IMR-90 (cell line): ENCODE results near the gene BATF. TPM values are rescaled to one million over a fixed set of nuclear protein-coding genes. Genes with fewer than 3 reads are reported as not detected.

Experiments used
- ATAC-seq: fragments of 200-7000 bp; cut with Tn5 transposase; 2 replicates; pipeline ENCODE4 v1.9.1; 2020; ENCODE audit warnings: low read depth, mild to moderate bottlenecking, moderate library complexity
- BruUV-seq: library from RNA; stranded (reverse); fragments of 400-500 nt; replicated peaks from 2 replicates; lab custom pipeline; 2021; lab: Mats Ljungman, UMichigan
- CTCF ChIA-PET: fragments of 300-600 bp; formaldehyde crosslinking; extraction: SDS; loops from one replicate; lab custom pipeline; 2021; ENCODE audit warnings: antibody characterized with exemption; lab: Yijun Ruan, JAX
- POLR2A ChIA-PET: fragments of 300-600 bp; sonication (Branson Sonifier 250); formaldehyde crosslinking; loops from one replicate; lab custom pipeline; 2022; ENCODE audit warnings: antibody characterized with exemption; ENCODE audit not compliant: unreplicated experiment; lab: Charles Lee
- DNase-seq: peaks from one replicate; pipeline ENCODE4 v3.0.0; 2013
- H2AFZ ChIP-seq: replicated peaks from 2 replicates; pipeline ENCODE3; 2013; ENCODE audit warnings: low read length, mild to moderate bottlenecking; ENCODE audit not compliant: poor library complexity
- H2AK5ac ChIP-seq: 2 replicates; pipeline ENCODE4 v1.6.1; 2013; ENCODE audit warnings: low read depth, low read length, inconsistent platforms
- H2AK9ac ChIP-seq: replicated peaks from 2 replicates; pipeline ENCODE3; 2013; ENCODE audit warnings: mild to moderate bottlenecking, low read depth, low read length, moderate library complexity; ENCODE audit not compliant: poor library complexity
- H2BK120ac ChIP-seq: 2 replicates; pipeline ENCODE4 v1.6.1; 2013; ENCODE audit warnings: low read depth, low read length, inconsistent platforms
- H2BK15ac ChIP-seq: 3 replicates; pipeline ENCODE4 v1.6.1; 2013; ENCODE audit warnings: low read depth, low read length, inconsistent platforms
- H2BK20ac ChIP-seq: 2 replicates; pipeline ENCODE4 v1.6.1; 2013; ENCODE audit warnings: low read depth, mild to moderate bottlenecking, inconsistent platforms, low read length, moderate library complexity
- H2BK5ac ChIP-seq: 2 replicates; pipeline ENCODE4 v1.6.1; 2013; ENCODE audit warnings: mild to moderate bottlenecking, low read depth, low read length, inconsistent platforms; ENCODE audit not compliant: poor library complexity, severe bottlenecking
- H3K14ac ChIP-seq: replicated peaks from 2 replicates; pipeline ENCODE4 v1.6.1; 2013; ENCODE audit warnings: low read depth, low read length, inconsistent platforms
- H3K18ac ChIP-seq: 2 replicates; pipeline ENCODE4 v1.6.1; 2013; ENCODE audit warnings: low read depth, low read length, control low read depth
- H3K23ac ChIP-seq: 2 replicates; pipeline ENCODE4 v1.6.1; 2013; ENCODE audit warnings: low read depth, low read length, inconsistent platforms
- H3K27ac ChIP-seq: 2 replicates; pipeline ENCODE4 v1.5.1; 2013; ENCODE audit warnings: mild to moderate bottlenecking, control low read depth, low read length; ENCODE audit not compliant: insufficient read depth
- H3K27me3 ChIP-seq: 2 replicates; pipeline ENCODE4 v1.6.1; 2013; ENCODE audit warnings: low read length; ENCODE audit not compliant: control insufficient read depth, insufficient read depth
- H3K36me3 ChIP-seq: 2 replicates; pipeline ENCODE4 v1.6.1; 2013; ENCODE audit warnings: low read length, mixed read lengths; ENCODE audit not compliant: control insufficient read depth, insufficient read depth
- H3K4ac ChIP-seq: 2 replicates; pipeline ENCODE4 v1.6.1; 2013; ENCODE audit warnings: low read depth, low read length, inconsistent platforms
- H3K4me1 ChIP-seq: 2 replicates; pipeline ENCODE4 v1.6.1; 2013; ENCODE audit warnings: low read length, mixed read lengths; ENCODE audit not compliant: control insufficient read depth, insufficient read depth
- H3K4me2 ChIP-seq: 2 replicates; pipeline ENCODE4 v1.6.1; 2013; ENCODE audit warnings: low read depth, mild to moderate bottlenecking, control low read depth, low read length, moderate library complexity
- H3K4me3 ChIP-seq: 2 replicates; pipeline ENCODE4 v1.5.1; 2013; ENCODE audit warnings: low read depth, mild to moderate bottlenecking, control low read depth, low read length, moderate library complexity; ENCODE audit not compliant: insufficient read depth
- H3K56ac ChIP-seq: 2 replicates; pipeline ENCODE4 v1.6.1; 2013; ENCODE audit warnings: low read length, inconsistent platforms; ENCODE audit not compliant: insufficient read depth; ENCODE audit errors: extremely low read depth
- H3K79me1 ChIP-seq, 2 experiments: 2 replicates each; pipeline ENCODE4 v1.6.1; 2013; ENCODE audit warnings: low read length in 2 of 2, inconsistent platforms in 1 of 2, low read depth in 1 of 2
- H3K9ac ChIP-seq: 2 replicates; pipeline ENCODE4 v1.6.1; 2013; ENCODE audit warnings: low read depth, low read length, control low read depth
- H3K9me1 ChIP-seq: 2 replicates; pipeline ENCODE4 v1.6.1; 2013; ENCODE audit warnings: low read length, inconsistent platforms; ENCODE audit not compliant: insufficient read depth
- H3K9me3 ChIP-seq: 2 replicates; pipeline ENCODE4 v1.6.1; 2013; ENCODE audit warnings: low read length; ENCODE audit not compliant: control insufficient read depth, insufficient read depth
- H4K20me1 ChIP-seq: 2 replicates; pipeline ENCODE4 v1.6.1; 2013; ENCODE audit warnings: low read length, inconsistent platforms; ENCODE audit not compliant: insufficient read depth
- H4K5ac ChIP-seq: 2 replicates; pipeline ENCODE4 v1.6.1; 2013; ENCODE audit warnings: mild to moderate bottlenecking, low read depth, low read length, control low read depth
- H4K8ac ChIP-seq, 2 experiments: 2 replicates each; pipeline ENCODE4 v1.6.1; 2013; ENCODE audit warnings: low read depth in 2 of 2, low read length in 2 of 2, control low read depth in 1 of 2, inconsistent platforms in 1 of 2
- H4K91ac ChIP-seq: 2 replicates; pipeline ENCODE4 v1.6.1; 2013; ENCODE audit warnings: low read depth, low read length, inconsistent platforms; ENCODE audit not compliant: insufficient read depth
- CEBPB ChIP-seq: IDR thresholded peaks from 2 replicates; pipeline ENCODE4 v1.6.1; 2012; ENCODE audit warnings: low read depth, low read length, improper control_type of control experiment
- FOS ChIP-seq: fragments of 150-350 bp; IDR thresholded peaks from 2 replicates; pipeline ENCODE4 v1.6.1; 2016; ENCODE audit warnings: low read depth, low read length
- MAFK ChIP-seq: IDR thresholded peaks from 2 replicates; pipeline ENCODE4 v1.6.1; 2012; ENCODE audit warnings: low read depth, low read length, improper control_type of control experiment
- NFE2L2 ChIP-seq: fragments of 150-350 bp; IDR thresholded peaks from 2 replicates; pipeline ENCODE4 v1.6.1; 2016; ENCODE audit warnings: low read depth, mild to moderate bottlenecking, low read length
- POLR2A ChIP-seq: IDR thresholded peaks from 2 replicates; pipeline ENCODE4 v1.6.1; 2012; ENCODE audit warnings: mild to moderate bottlenecking, low read depth, low read length
- RAD21 ChIP-seq: IDR thresholded peaks from 2 replicates; pipeline ENCODE4 v1.6.1; 2012; ENCODE audit warnings: low read length, improper control_type of control experiment
- RFX5 ChIP-seq: IDR thresholded peaks from 2 replicates; pipeline ENCODE4 v1.8.0; 2012; ENCODE audit warnings: low read depth, mild to moderate bottlenecking, low read length, moderate library complexity
- SMC3 ChIP-seq: fragments of 150-350 bp; IDR thresholded peaks from 2 replicates; pipeline ENCODE4 v1.6.1; 2016; ENCODE audit warnings: low read depth, mild to moderate bottlenecking, antibody characterized with exemption, low read length, moderate library complexity
- WGBS, 2 experiments: methylation state at CpG; one replicate each; pipeline versions ENCODE4 v1.1.5 to v1.1.7; 2013; ENCODE audit warnings: missing lambda C conversion rate in 2 of 2; ENCODE audit not compliant: insufficient read length in 1 of 2; ENCODE audit errors: extremely low coverage in 2 of 2; 5-methylcytosine and 5-hydroxymethylcytosine counted together
- dilution Hi-C: fragments of 300-500 bp; cut with HindIII; formaldehyde crosslinking; loops from one replicate; pipeline ENCODE4 v1.14.3; 2018; ENCODE audit warnings: low sequenced_read_pairs; ENCODE audit not compliant: unreplicated experiment
- in situ Hi-C: fragments of 300-500 bp; cut with MboI; formaldehyde crosslinking; loops from 3 replicates; pipeline ENCODE4 v1.14.3; 2019; ENCODE audit warnings: low sequenced_read_pairs, inconsistent platforms, mixed read lengths
- intact Hi-C: fragments of 100-400 bp; cut with micrococcal nuclease; formaldehyde crosslinking; loops from 2 replicates; pipeline ENCODE4 v1.10.0; 2022
- polyA plus RNA-seq, 3 experiments: library from polyadenylated mRNA; depleted of rRNA; stranded (reverse); fragments of >200 nt; gene quantifications; 2 replicates each; pipeline ENCODE4 v1.2.3, GENCODE V29; 2012; ENCODE audit warnings: low replicate concordance in 1 of 3
- total RNA-seq: library from RNA; depleted of rRNA; stranded (reverse); fragments of >200 nt; gene quantifications from 2 replicates; pipeline ENCODE4 v1.2.3, GENCODE V29; 2012
- TF ChIP-seq, protein P1 (sequence below): fragments of 150-350 bp; IDR thresholded peaks from 2 replicates; pipeline ENCODE4 v1.6.1; 2016; ENCODE audit warnings: low read depth, mild to moderate bottlenecking, low read length, moderate library complexity, borderline replicate concordance
- TF ChIP-seq, protein P2 (sequence below): conservative IDR thresholded peaks from 2 replicates; pipeline ENCODE4 v1.5.1; 2012; ENCODE audit warnings: mild to moderate bottlenecking, low read depth, low read length, improper control_type of control experiment
- TF ChIP-seq, protein P3 (sequence below): fragments of 150-350 bp; IDR thresholded peaks from 2 replicates; pipeline ENCODE4 v1.6.1; 2017; ENCODE audit warnings: mild to moderate bottlenecking, antibody characterized with exemption, low read length, low read depth

Gene BATF
- total and polyA plus RNA-seq, 2 of the 4 experiments (the other 2 are of a cell fraction) = not detected

DNA sequence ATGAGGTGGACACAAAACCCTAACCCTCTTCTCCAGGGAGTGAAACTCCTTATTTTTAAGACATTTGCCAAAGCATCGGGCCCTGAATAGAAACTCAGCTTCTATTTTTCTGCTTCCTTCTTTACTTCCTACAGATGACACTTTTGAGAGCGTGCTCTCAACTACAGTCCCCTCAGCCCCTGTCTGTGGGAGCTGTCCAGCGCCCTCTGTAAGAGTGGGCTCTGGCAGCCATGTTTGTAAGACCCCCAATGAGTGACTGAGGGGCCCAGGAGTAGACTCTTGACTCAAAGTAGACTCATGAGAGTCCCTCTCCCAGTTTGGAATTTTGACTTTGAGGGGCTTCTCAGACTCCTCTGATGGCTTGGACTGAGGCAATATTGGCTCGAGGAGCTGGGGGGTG lies 25.5 kb upstream of the BATF start:
- Histone ChIP-seq H2AFZ (no peak overlapping the region), H3K56ac (no peak overlapping the region), H3K9me3 (no peaks in the 10 kb centered on the region), H3K9me1 (no peaks in the 10 kb centered on the region), H2AK5ac (no peak overlapping the region), H3K9ac (no peak overlapping the region), H3K4me2 (no peak overlapping the region), H3K18ac (no peak overlapping the region), H2BK15ac (no peak overlapping the region), H4K8ac (no peak overlapping the region), H3K4me1 (no peaks in the 10 kb centered on the region), H3K36me3 (no peaks in the 10 kb centered on the region), H2AK9ac (no peak overlapping the region), H3K14ac (no peak overlapping the region), H2BK5ac (no peak overlapping the region), H3K4ac (no peak overlapping the region), H3K4me3 (no peak overlapping the region), H3K79me1 (no peaks in the 10 kb centered on the region), H4K91ac (no peak overlapping the region), H3K27me3 (peaks cover 13% of the 10 kb centered on the region), H4K5ac (no peak overlapping the region), H4K20me1 (no peaks in the 10 kb centered on the region), H2BK120ac (no peak overlapping the region), H3K27ac (no peak overlapping the region), H3K23ac (no peak overlapping the region), H2BK20ac (no peak overlapping the region)
- TF ChIP-seq, protein P1, sequence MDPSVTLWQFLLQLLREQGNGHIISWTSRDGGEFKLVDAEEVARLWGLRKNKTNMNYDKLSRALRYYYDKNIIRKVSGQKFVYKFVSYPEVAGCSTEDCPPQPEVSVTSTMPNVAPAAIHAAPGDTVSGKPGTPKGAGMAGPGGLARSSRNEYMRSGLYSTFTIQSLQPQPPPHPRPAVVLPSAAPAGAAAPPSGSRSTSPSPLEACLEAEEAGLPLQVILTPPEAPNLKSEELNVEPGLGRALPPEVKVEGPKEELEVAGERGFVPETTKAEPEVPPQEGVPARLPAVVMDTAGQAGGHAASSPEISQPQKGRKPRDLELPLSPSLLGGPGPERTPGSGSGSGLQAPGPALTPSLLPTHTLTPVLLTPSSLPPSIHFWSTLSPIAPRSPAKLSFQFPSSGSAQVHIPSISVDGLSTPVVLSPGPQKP = no peak
- TF ChIP-seq SMC3 = no peak
- TF ChIP-seq POLR2A = no peak
- no peak for TF ChIP-seq CEBPB
- TF ChIP-seq RFX5 = no peak
- TF ChIP-seq FOS = no peak
- TF ChIP-seq MAFK = no peak
- TF ChIP-seq, protein P2, sequence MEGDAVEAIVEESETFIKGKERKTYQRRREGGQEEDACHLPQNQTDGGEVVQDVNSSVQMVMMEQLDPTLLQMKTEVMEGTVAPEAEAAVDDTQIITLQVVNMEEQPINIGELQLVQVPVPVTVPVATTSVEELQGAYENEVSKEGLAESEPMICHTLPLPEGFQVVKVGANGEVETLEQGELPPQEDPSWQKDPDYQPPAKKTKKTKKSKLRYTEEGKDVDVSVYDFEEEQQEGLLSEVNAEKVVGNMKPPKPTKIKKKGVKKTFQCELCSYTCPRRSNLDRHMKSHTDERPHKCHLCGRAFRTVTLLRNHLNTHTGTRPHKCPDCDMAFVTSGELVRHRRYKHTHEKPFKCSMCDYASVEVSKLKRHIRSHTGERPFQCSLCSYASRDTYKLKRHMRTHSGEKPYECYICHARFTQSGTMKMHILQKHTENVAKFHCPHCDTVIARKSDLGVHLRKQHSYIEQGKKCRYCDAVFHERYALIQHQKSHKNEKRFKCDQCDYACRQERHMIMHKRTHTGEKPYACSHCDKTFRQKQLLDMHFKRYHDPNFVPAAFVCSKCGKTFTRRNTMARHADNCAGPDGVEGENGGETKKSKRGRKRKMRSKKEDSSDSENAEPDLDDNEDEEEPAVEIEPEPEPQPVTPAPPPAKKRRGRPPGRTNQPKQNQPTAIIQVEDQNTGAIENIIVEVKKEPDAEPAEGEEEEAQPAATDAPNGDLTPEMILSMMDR = no peak
- TF ChIP-seq NFE2L2 = no peak
- TF ChIP-seq, protein P3, sequence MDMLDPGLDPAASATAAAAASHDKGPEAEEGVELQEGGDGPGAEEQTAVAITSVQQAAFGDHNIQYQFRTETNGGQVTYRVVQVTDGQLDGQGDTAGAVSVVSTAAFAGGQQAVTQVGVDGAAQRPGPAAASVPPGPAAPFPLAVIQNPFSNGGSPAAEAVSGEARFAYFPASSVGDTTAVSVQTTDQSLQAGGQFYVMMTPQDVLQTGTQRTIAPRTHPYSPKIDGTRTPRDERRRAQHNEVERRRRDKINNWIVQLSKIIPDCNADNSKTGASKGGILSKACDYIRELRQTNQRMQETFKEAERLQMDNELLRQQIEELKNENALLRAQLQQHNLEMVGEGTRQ = no peak
- TF ChIP-seq RAD21 = no peak
- intact Hi-C loops = no loop called here
- in situ Hi-C loops = no loop called here
- DNase-seq = no peak
- POLR2A ChIA-PET = no interaction called here
- dilution Hi-C loops = no loop called here
- WGBS, 2 experiments = no CpG with 5 or more reads among the region's 4 CpGs
- CTCF ChIA-PET = interaction anchor here (0.5 kb wide), 1 partner anchor 186 kb away, joined by 3 read pairs; no protein-coding TSS in a partner anchor
- ATAC-seq = no peak
- BruUV-seq = no TSS peak
